OCI-LY7 (cell line): ENCODE data around the gene UMAD1.

ENCODE experiments used
- CTCF ChIP-seq: fragments of 200-600 bp; sonication (generic); conservative IDR thresholded peaks from 2 replicates; pipeline ENCODE4 v1.5.1; 2014; ENCODE audit warnings: mild to moderate bottlenecking, antibody characterized with exemption, low read length, moderate library complexity, mixed read lengths
- EZH2phosphoT487 ChIP-seq: fragments of 200-600 bp; sonication (generic); IDR thresholded peaks from 2 replicates; pipeline ENCODE4 v1.6.1; 2018; ENCODE audit warnings: low read depth, borderline replicate concordance, mild to moderate bottlenecking, mixed run types, antibody characterized with exemption, low read length, moderate library complexity, mixed read lengths

GRCh38 chr7:7791523-7791922 lies 151.0 kb downstream of the UMAD1 start:
- TF ChIP-seq CTCF (no peak), EZH2phosphoT487 (no peak)
